Stimulated activated naive CD8-positive, alpha-beta T cell treated with anti-CD3 and anti-CD28 coated beads, Interleukin-15, Interleukin-2, amounts not matched to agents 100 U/mL and 50 U/mL, for 24 hours (primary cell): ENCODE results near the gene MRGPRF.

ENCODE experiments used
- ATAC-seq: fragments of 150-1000 bp; cut with Tn5 transposase; one replicate; pipeline ENCODE4 v1.10.0; 2021
- DNase-seq: peaks from one replicate; pipeline ENCODE4 v3.0.0; 2021

The MRGPRF gene

GRCh38 chr11:68963779-68964178 lies 49.3 kb downstream of the MRGPRF start:
- ATAC-seq: peak; percentile 33
- no peak for DNase-seq

GRCh38 chr11:68962527-68963250 lies 50.4 kb downstream of the MRGPRF start:
- ATAC-seq (no peak), DNase-seq (no peak)

GRCh38 chr11:68961245-68961644 lies 51.8 kb downstream of the MRGPRF start:
- ATAC-seq (no peak), DNase-seq (no peak)

- DNase-seq: no peak
- ATAC-seq: no peak
Observed at GRCh38 chr11:68960294-68961071, 52.6 kb downstream of the MRGPRF start.

GRCh38 chr11:68959465-68960293 lies 53.4 kb downstream of the MRGPRF start:
- ATAC-seq (no peak), DNase-seq (no peak)

- no peak for ATAC-seq
- DNase-seq: no peak
Observed at GRCh38 chr11:68958211-68958610, 54.8 kb downstream of the MRGPRF start.

- ATAC-seq (no peak), DNase-seq (no peak)
Observed at GRCh38 chr11:68956547-68957254, 56.3 kb downstream of the MRGPRF start.

GRCh38 chr11:68956142-68956541 lies 56.9 kb downstream of the MRGPRF start:
- ATAC-seq (peak; percentile 59), DNase-seq (peak; percentile 52)

- ATAC-seq: no peak
- no peak for DNase-seq
Observed at GRCh38 chr11:68955607-68955958, 57.5 kb downstream of the MRGPRF start.

GRCh38 chr11:68954836-68955606 lies 58.0 kb downstream of the MRGPRF start:
- DNase-seq (no peak), ATAC-seq (no peak)
